Central memory CD8-positive, alpha-beta T cell (primary cell): ENCODE results near the gene LRRC32.
"Not testable (repeated sequence)": the region's sequence is repeated elsewhere in the genome, so short reads cannot be mapped to it uniquely, and the experiment has no call there.

Experiments
- ATAC-seq: fragments of 150-1000 bp; cut with Tn5 transposase; replicated peaks from 2 replicates; pipeline ENCODE4 v1.10.0; 2022; ENCODE audit warnings: mild to moderate bottlenecking, moderate FRiP score, moderate number of reproducible peaks; ENCODE audit not compliant: poor library complexity, severe bottlenecking; ENCODE audit errors: extremely low read depth
- DNase-seq, 2 donors: peaks; one replicate each; pipeline ENCODE4 v3.0.0; 2021; ENCODE audit warnings: low spot score in 2 of 2
- H3K27ac Mint-ChIP-seq: one replicate; pipeline ENCODE4 v1.8.0; 2022; ENCODE audit warnings: low read depth, mild to moderate bottlenecking, moderate library complexity, mixed read lengths
- H3K27me3 Mint-ChIP-seq: one replicate; pipeline ENCODE4 v1.8.0; 2022; ENCODE audit warnings: mixed read lengths
- H3K36me3 Mint-ChIP-seq: one replicate; pipeline ENCODE4 v1.8.0; 2022; ENCODE audit warnings: mild to moderate bottlenecking, moderate library complexity, mixed read lengths; ENCODE audit not compliant: insufficient read depth
- H3K4me1 Mint-ChIP-seq: one replicate; pipeline ENCODE4 v1.8.0; 2022; ENCODE audit warnings: mixed read lengths
- H3K4me3 Mint-ChIP-seq: one replicate; pipeline ENCODE4 v1.8.0; 2022; ENCODE audit warnings: mild to moderate bottlenecking, moderate library complexity, mixed read lengths
- H3K9me3 Mint-ChIP-seq: one replicate; pipeline ENCODE4 v1.8.0; 2022; ENCODE audit warnings: mixed read lengths

LRRC32 gene

DNA sequence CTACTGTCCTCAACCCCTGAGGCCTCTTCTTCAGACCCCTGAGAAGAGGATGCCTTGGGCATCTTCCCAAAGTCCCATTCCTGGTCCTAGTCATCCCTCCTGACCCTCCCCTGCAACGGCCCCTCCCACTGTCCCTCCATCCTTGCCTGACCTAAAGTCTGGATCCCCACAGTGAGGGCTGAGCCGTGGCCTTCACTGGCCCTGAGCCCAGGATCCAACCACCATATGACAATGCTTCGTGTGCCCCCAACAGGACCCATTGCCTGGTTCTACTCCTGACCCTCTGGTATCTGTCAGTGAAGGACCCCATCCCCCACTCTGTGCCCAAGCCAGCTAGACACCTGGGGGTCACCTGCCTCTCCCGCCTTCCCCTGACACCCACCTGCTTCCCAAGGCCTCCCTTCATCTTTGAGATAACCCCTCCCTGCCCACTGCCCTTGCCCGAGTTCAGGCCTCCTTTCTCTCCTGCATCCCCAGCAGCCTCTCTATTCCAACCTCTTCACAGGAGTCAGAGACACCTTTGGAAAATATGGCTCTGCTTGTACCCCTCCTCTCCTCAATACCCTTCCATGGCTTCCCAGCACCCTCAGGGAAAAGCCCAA, 48.0 kb downstream of the LRRC32 start:
- Mint-ChIP-seq H3K27ac (no peak overlapping the region), H3K9me3 (peaks cover 7% of the 10 kb centered on the region), H3K36me3 (peaks cover 2% of the 10 kb centered on the region), H3K4me3 (no peak overlapping the region), H3K4me1 (peaks cover 12% of the 10 kb centered on the region), H3K27me3 (peaks cover 3% of the 10 kb centered on the region)
- DNase-seq (no peak), ATAC-seq (no peak)

DNA sequence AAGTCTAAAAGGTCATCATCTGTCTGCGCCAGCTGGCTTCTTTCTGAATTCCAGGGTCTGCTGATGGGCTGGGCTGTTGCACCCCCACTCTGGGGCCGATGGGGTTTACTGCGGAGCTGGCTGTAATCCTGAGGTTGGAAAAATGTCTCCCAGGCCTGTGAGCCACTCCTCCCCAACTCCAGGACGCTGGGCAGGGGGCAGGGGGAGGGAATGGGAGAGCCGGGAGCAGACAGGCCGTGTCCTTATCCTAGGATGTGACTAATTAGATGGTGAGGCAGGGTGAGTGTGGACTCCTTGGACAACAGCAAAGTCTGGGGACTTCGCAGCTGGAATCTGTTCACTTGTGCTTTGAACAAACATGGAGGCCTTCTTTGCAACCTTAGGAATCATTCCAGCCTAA, 48.7 kb downstream of the LRRC32 start:
- Mint-ChIP-seq H3K9me3 (peaks cover 7% of the 10 kb centered on the region), H3K36me3 (peaks cover 2% of the 10 kb centered on the region), H3K27me3 (peaks cover 11% of the 10 kb centered on the region), H3K4me3 (no peak overlapping the region), H3K27ac (no peak overlapping the region), H3K4me1 (peaks cover 8% of the 10 kb centered on the region)
- DNase-seq (no peak), ATAC-seq (no peak)

DNA sequence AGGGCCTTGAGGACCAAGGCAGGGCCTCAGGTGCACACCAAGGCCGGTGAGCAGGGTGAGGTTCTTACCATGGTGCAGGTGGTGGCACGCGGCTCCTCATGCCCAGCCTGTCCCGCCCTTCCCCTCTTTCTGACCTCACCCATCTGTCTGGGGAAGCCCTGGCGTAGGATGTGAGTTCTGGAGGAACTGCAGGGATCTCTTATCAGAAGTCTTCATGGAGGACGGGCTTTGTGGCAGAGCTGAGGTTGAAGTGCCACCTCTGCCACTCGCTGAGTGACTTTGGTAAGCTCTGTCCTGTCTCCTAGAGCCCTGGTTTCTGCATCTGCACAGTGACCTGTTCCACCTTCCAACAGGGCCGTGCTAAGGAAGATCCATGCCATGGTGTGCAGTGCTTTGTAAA, 49.1 kb downstream of the LRRC32 start:
- Mint-ChIP-seq H3K36me3 (peaks cover 2% of the 10 kb centered on the region), H3K4me3 (no peak overlapping the region), H3K9me3 (peaks cover 7% of the 10 kb centered on the region), H3K4me1 (peaks cover 4% of the 10 kb centered on the region), H3K27ac (no peak overlapping the region), H3K27me3 (peaks cover 15% of the 10 kb centered on the region)
- DNase-seq (no peak), ATAC-seq (no peak)

DNA sequence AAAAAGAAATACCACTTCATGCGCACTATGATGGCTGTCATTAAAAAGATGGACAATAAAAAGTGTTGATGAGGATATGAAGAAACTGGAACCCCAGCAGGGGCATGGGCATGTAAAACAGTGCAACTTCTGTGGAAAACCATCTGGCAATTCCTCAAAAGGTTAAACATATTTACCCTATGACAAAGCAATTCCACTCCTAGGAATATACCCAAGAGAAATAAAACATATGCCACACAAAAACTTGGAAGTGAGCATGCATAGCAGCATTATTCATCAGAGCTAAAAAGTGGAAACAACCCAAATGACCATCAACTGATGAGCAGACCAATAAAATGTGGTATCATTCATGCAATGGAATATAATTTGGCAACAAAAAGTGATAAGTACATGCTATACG, 50.1 kb downstream of the LRRC32 start:
- no peak overlapping the region for H3K27ac Mint-ChIP-seq
- DNase-seq (no peak), ATAC-seq (no peak)
- peaks cover 2% of the 10 kb centered on the region for H3K36me3 Mint-ChIP-seq
- no peak overlapping the region for H3K4me3 Mint-ChIP-seq
- H3K4me1 Mint-ChIP-seq, result no peaks in the 10 kb centered on the region
- peaks cover 5% of the 10 kb centered on the region for H3K9me3 Mint-ChIP-seq
- peaks cover 24% of the 10 kb centered on the region for H3K27me3 Mint-ChIP-seq

DNA sequence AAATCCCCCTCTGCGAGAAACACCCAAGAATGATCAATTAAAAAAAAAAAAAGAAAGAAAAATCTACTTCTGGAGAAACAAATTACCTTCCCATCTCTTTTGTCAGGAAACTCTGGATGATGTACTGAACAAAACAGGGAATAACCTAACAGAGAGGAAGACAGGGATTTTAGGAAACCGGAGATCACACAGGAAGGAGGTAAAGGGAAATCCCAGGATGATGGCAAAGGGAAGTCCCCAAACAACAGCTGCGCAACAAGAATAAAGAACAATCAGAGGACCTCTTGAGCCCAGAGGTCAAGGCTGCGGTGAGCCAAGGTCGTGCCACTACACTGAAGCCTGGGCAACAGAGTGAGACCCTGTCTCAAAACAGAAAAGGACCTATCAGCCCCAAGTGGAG, 50.7 kb downstream of the LRRC32 start:
- H3K4me1 Mint-ChIP-seq, DNase-seq, H3K9me3 Mint-ChIP-seq, H3K27ac Mint-ChIP-seq, ATAC-seq, H3K36me3 Mint-ChIP-seq, H3K4me3 Mint-ChIP-seq: not testable (repeated sequence)
- peaks cover 29% of the 10 kb centered on the region for H3K27me3 Mint-ChIP-seq

DNA sequence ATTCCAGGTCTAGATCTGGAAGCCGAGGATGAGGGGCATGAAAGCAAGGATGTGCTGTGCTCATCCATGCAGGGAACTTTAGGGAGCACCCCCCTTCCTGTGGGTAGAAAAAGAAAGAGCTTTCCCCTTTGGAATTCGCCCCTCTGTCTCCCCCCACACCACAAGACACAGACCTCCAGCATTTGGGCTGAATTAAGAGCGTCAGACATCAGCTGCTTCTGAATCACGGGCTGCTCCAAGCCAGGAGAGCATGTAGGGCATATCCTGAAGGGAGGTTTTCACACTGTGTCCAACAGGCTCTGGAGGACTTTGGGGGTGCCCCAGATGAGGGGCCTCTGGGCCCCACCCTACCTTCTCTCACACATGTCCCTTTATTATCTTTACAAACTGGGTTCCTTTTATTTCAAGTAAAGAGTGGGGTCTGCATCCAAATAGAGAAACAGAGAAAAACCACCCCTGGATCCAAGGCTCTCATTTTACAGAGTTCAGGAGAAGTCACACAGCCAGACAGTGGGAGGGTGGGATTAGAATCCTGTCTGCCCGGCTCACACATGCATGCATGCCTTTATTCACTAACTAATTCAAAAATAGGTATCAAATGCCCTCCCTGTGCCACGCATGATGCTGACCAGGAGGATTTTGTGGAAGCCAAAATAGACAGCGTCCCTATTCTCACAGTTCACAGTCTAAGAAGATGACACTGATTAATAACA, 52.8 kb downstream of the LRRC32 start:
- H3K9me3 Mint-ChIP-seq, result no peaks in the 10 kb centered on the region
- H3K4me3 Mint-ChIP-seq, result no peak overlapping the region
- H3K4me1 Mint-ChIP-seq, result no peaks in the 10 kb centered on the region
- H3K27ac Mint-ChIP-seq, result no peak overlapping the region
- DNase-seq (no peak), ATAC-seq (no peak)
- peaks cover 2% of the 10 kb centered on the region for H3K36me3 Mint-ChIP-seq
- H3K27me3 Mint-ChIP-seq, result peaks cover 38% of the 10 kb centered on the region

DNA sequence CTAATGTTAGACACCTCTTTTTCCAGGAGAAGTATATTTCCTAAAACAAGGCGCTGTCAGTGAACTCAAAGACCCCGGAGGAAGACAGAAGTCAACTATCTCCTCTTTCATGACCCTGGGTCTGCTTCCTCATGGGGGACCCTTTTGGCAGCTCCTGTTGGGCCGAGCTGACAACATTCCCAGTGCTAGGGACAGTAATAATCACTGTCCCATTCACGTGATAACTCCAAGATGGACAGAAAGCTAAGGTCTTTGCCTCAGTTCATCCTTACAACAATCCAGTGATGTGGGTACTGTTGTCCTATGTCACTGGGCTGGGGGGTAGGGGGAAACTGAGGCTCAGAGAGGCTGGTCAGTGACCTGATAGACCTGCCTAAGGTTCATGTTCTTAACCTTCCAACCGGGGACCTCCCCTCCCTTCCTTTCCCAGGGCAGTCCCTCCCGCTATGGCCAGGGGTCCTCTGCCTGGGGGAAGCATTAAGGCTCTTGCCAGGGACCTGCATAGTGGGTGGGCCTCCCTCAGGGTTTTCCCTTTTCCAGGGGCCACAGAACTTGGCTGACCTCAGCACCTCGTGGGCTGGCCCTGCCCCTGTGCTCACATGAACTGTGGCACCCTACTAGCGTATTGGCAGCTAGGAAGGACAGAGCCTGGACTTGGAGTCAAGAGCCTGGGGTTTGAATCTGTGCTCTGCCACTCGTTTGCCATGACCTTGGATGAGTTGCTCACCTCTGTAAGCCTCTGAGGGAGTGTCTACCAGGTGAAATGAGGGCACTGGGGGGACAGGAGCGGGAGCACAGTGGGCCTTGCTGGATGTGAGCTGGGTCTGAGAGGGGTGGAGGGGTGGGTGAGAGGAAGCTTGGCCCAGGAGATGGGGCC, 53.6 kb downstream of the LRRC32 start:
- H3K4me3 Mint-ChIP-seq, result no peak overlapping the region
- H3K9me3 Mint-ChIP-seq, result no peaks in the 10 kb centered on the region
- H3K27me3 Mint-ChIP-seq, result peaks cover 38% of the 10 kb centered on the region
- H3K4me1 Mint-ChIP-seq, result no peaks in the 10 kb centered on the region
- no peak overlapping the region for H3K27ac Mint-ChIP-seq
- peaks cover 2% of the 10 kb centered on the region for H3K36me3 Mint-ChIP-seq
- no peak for DNase-seq
- ATAC-seq, result no peak

DNA sequence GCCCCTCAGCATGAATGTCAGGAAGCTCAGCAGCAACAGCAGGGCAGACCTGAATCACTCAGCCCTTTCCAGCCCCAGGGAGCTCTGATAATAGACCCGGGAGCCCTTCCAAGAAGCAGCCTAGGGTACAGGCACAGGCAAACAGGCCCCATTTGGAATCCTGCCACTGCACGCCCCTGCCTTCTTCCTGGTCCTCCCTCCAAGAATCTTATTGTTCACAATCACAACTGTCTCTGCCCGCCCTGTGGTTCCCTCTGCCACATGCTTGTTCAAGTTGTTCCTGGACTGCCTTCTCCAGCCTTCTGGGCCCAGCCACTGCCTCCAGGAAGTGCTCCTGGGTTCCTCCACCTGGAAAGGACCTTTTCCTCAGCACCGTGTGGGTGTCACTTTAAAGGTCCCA, 54.6 kb downstream of the LRRC32 start:
- Mint-ChIP-seq H3K27ac (no peak overlapping the region), H3K9me3 (no peaks in the 10 kb centered on the region), H3K36me3 (no peaks in the 10 kb centered on the region), H3K4me1 (no peaks in the 10 kb centered on the region), H3K4me3 (no peak overlapping the region), H3K27me3 (peaks cover 38% of the 10 kb centered on the region)
- ATAC-seq, result no peak
- no peak for DNase-seq

DNA sequence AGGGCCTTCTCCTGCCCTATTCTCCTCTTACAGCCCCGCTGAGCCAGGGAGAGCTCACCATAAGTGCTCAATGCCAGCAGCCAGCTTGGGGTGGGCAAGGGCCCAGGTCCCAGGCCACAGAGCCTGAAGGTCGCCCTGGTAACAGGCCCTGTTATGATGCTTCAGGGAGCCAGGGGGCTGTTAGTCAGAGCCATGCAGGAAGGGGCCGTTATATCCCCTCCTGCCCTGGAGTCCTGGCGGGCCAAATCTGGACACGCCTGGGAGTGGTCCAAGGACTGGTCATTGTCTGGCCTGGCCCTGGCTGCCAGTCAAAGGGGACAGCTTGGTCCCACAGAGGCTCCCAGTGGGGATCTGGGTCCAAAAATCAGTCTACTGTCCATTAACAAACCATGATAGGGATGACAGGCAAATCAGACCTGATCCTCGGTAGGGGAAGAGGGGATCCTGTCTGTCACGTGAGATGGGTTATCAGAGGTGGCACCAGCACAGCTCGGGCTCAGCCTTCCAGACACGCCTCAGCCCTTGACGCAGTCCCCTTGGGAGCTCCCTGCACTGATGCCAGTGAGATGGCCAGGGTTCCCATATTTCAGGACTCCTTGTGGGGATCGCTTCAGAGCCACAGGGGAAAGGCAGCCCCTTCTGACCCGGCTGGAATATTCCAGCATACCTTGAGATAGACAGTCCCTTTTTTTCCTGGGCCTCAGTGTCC, 55.9 kb downstream of the LRRC32 start:
- Mint-ChIP-seq H3K36me3 (no peaks in the 10 kb centered on the region), H3K4me1 (no peaks in the 10 kb centered on the region), H3K9me3 (no peaks in the 10 kb centered on the region), H3K27me3 (peaks cover 38% of the 10 kb centered on the region), H3K27ac (no peak overlapping the region), H3K4me3 (no peak overlapping the region)
- ATAC-seq (no peak), DNase-seq (no peak)

DNA sequence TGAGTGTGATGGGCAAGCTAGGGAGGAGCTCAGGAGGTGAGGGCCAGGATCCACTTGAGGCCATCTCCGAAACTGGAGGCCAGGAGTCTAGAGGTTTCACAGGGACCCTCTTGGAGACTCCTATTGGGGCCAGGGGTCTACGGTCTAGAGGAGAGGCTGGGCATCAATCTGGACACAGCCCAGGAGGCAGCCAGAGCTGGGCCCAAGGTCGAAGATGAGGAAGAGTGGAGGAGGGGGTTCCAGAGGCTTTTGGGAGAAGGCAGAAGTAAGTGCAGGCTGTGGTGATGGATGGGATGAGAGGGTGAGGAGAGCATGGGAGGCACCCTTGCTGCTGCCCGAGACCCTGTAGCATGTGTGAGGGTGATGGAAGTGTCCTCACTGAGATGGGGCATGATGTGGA, 56.6 kb downstream of the LRRC32 start:
- Mint-ChIP-seq H3K4me3 (no peak overlapping the region), H3K27ac (no peak overlapping the region), H3K27me3 (peaks cover 38% of the 10 kb centered on the region), H3K9me3 (no peaks in the 10 kb centered on the region), H3K36me3 (no peaks in the 10 kb centered on the region), H3K4me1 (no peaks in the 10 kb centered on the region)
- ATAC-seq, result no peak
- no peak for DNase-seq

DNA sequence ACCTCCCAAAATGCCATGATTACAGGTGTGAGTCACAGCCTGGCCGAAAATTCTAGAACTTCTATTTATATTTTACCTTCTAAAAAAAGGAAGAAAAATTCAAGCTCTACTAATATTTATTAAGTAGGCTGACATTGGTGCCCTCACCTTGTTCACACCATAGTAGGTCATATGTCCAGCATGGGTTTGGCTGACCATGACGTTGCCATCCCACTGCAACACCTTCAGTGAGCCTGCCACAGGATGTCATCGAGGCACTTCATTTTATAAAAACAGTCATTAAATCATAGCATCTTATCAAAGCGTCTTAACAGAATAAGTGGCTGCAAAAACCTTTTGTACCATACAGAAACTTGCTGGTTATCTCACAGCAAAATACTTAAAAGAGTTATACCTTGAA, 58.3 kb downstream of the LRRC32 start:
- H3K36me3 Mint-ChIP-seq, result no peaks in the 10 kb centered on the region
- H3K4me3 Mint-ChIP-seq, result no peak overlapping the region
- peaks cover 31% of the 10 kb centered on the region for H3K27me3 Mint-ChIP-seq
- H3K9me3 Mint-ChIP-seq, result no peaks in the 10 kb centered on the region
- H3K27ac Mint-ChIP-seq, result no peak overlapping the region
- DNase-seq, result no peak
- no peak for ATAC-seq
- H3K4me1 Mint-ChIP-seq, result no peaks in the 10 kb centered on the region

DNA sequence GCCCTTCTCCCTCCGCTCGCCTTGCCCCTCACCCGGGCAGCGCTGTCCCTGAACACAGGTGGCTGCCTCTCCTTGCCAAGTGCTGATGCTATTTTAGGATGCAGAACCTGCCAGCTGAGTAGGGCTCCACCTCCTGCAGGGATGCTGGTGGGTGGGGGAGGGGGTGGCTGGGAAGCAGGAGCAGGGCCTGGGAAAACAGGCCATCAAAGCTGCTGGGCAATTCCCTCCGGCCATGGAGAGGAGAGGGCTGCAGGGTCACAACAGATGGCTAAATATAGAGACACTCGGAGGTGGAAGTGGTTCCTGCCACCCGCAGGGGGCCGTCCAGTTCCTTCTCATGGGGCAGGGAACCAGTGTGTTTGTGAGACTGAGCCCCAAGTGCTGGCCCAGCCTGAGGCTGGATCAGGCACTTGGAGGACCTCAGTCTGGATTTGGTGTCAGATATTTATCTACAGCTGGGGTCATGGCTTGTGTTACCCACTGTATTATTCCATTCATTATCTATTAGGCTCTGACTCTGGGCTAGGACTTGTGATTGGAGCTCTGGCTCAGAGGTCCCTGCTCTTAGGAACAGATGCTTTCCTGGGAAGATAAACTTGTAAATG, 59.6 kb downstream of the LRRC32 start:
- Mint-ChIP-seq H3K4me3 (no peak overlapping the region), H3K36me3 (no peaks in the 10 kb centered on the region), H3K27ac (no peak overlapping the region), H3K9me3 (no peaks in the 10 kb centered on the region), H3K4me1 (no peaks in the 10 kb centered on the region), H3K27me3 (peaks cover 19% of the 10 kb centered on the region)
- ATAC-seq, result no peak
- no peak for DNase-seq
